NT2/D1 (cell line): Measurements from ENCODE around the gene NDUFB1.

Source experiments
- DNase-seq: peaks from one replicate; pipeline ENCODE4 v3.0.0-alpha.2; 2011; ENCODE audit warnings: low read depth, low spot score
- H3K27me3 ChIP-seq: 2 replicates; pipeline ENCODE4 v1.6.0; 2011; ENCODE audit warnings: mild to moderate bottlenecking; ENCODE audit not compliant: insufficient read length, insufficient read depth
- H3K36me3 ChIP-seq: 2 replicates; pipeline ENCODE4 v1.6.1; 2011; ENCODE audit warnings: mild to moderate bottlenecking, low read length, mixed read lengths; ENCODE audit not compliant: insufficient read depth, insufficient read length
- H3K4me1 ChIP-seq: 2 replicates; pipeline ENCODE4 v1.5.1; 2011; ENCODE audit not compliant: insufficient read depth, insufficient read length
- H3K4me3 ChIP-seq: 2 replicates; pipeline ENCODE4 v1.5.1; 2011; ENCODE audit warnings: low read depth; ENCODE audit not compliant: insufficient read length
- H3K9ac ChIP-seq: 2 replicates; pipeline ENCODE4 v1.6.0; 2011; ENCODE audit warnings: low read depth; ENCODE audit not compliant: insufficient read length
- H3K9me3 ChIP-seq: 2 replicates; pipeline ENCODE4 v1.5.1; 2011; ENCODE audit warnings: mild to moderate bottlenecking, low read length; ENCODE audit not compliant: insufficient read depth
- SUZ12 ChIP-seq: IDR thresholded peaks from 2 replicates; pipeline ENCODE4 v1.6.1; 2011; ENCODE audit not compliant: insufficient read length, insufficient read depth; ENCODE audit errors: extremely low read depth
- YY1 ChIP-seq: IDR thresholded peaks from 2 replicates; pipeline ENCODE4 v1.6.1; 2011; ENCODE audit not compliant: insufficient read length, insufficient read depth
- ZNF274 ChIP-seq: IDR thresholded peaks from 2 replicates; pipeline ENCODE4 v1.6.1; 2011; ENCODE audit warnings: mild to moderate bottlenecking, low read depth, low read length

NDUFB1 gene

GRCh38 chr14:92143962-92144361, 22.5 kb upstream of the NDUFB1 start:
- no peak overlapping the region for H3K9ac ChIP-seq
- H3K4me1 ChIP-seq = no peaks in the 10 kb centered on the region
- H3K4me3 ChIP-seq = no peak overlapping the region
- TF ChIP-seq SUZ12 (no peak), YY1 (no peak), ZNF274 (no peak)
- DNase-seq = no peak
- no peaks in the 10 kb centered on the region for H3K27me3 ChIP-seq
- H3K36me3 ChIP-seq = peaks cover 79% of the 10 kb centered on the region
- no peaks in the 10 kb centered on the region for H3K9me3 ChIP-seq

- no peak for DNase-seq
- H3K4me3 ChIP-seq = no peak overlapping the region
- H3K4me1 ChIP-seq = no peaks in the 10 kb centered on the region
- peaks cover 76% of the 10 kb centered on the region for H3K36me3 ChIP-seq
- H3K27me3 ChIP-seq = no peaks in the 10 kb centered on the region
- TF ChIP-seq YY1 (no peak), ZNF274 (no peak), SUZ12 (no peak)
- H3K9me3 ChIP-seq = no peaks in the 10 kb centered on the region
- no peak overlapping the region for H3K9ac ChIP-seq
Observed at GRCh38 chr14:92143309-92143708, 21.8 kb upstream of the NDUFB1 start.

- H3K4me1 ChIP-seq = no peaks in the 10 kb centered on the region
- TF ChIP-seq SUZ12 (no peak), YY1 (no peak), ZNF274 (no peak)
- H3K27me3 ChIP-seq = no peaks in the 10 kb centered on the region
- no peak overlapping the region for H3K9ac ChIP-seq
- no peaks in the 10 kb centered on the region for H3K9me3 ChIP-seq
- H3K4me3 ChIP-seq = no peak overlapping the region
- H3K36me3 ChIP-seq = peaks cover 77% of the 10 kb centered on the region
- no peak for DNase-seq
Observed at GRCh38 chr14:92135269-92135668, 13.8 kb upstream of the NDUFB1 start.

GRCh38 chr14:92134456-92134855, 12.9 kb upstream of the NDUFB1 start:
- Histone ChIP-seq H3K27me3 (no peaks in the 10 kb centered on the region), H3K4me3 (no peak overlapping the region), H3K9ac (no peak overlapping the region), H3K9me3 (no peaks in the 10 kb centered on the region), H3K4me1 (no peaks in the 10 kb centered on the region), H3K36me3 (peaks cover 82% of the 10 kb centered on the region)
- DNase-seq = no peak
- TF ChIP-seq YY1 = no peak
- TF ChIP-seq ZNF274 = no peak
- no peak for TF ChIP-seq SUZ12

GRCh38 chr14:92122761-92123160, 1.3 kb upstream of the NDUFB1 start:
- Histone ChIP-seq H3K36me3 (peaks cover 73% of the 10 kb centered on the region), H3K9me3 (no peaks in the 10 kb centered on the region), H3K9ac (peak overlapping the region; percentile 98), H3K4me1 (peaks cover 5% of the 10 kb centered on the region), H3K27me3 (no peaks in the 10 kb centered on the region), H3K4me3 (peak overlapping the region; percentile 93)
- TF ChIP-seq ZNF274 (no peak), SUZ12 (no peak), YY1 (no peak)
- no peak for DNase-seq

- peaks cover 73% of the 10 kb centered on the region for H3K36me3 ChIP-seq
- peak overlapping the region; percentile 93 for H3K4me3 ChIP-seq
- no peaks in the 10 kb centered on the region for H3K9me3 ChIP-seq
- TF ChIP-seq ZNF274 (no peak), YY1 (no peak), SUZ12 (no peak)
- no peak for DNase-seq
- H3K27me3 ChIP-seq = no peaks in the 10 kb centered on the region
- peak overlapping the region; percentile 98 for H3K9ac ChIP-seq
- peaks cover 5% of the 10 kb centered on the region for H3K4me1 ChIP-seq
Observed at GRCh38 chr14:92122351-92122677, 808 bp upstream of the NDUFB1 start.

GRCh38 chr14:92121207-92121669, 268 bp downstream of the NDUFB1 start:
- TF ChIP-seq ZNF274 = no peak
- no peak for TF ChIP-seq YY1
- no peak for TF ChIP-seq SUZ12
- Histone ChIP-seq H3K9ac (peak overlapping the region; percentile 98), H3K36me3 (peaks cover 72% of the 10 kb centered on the region), H3K4me1 (peaks cover 2% of the 10 kb centered on the region), H3K9me3 (no peaks in the 10 kb centered on the region), H3K27me3 (no peaks in the 10 kb centered on the region), H3K4me3 (peak overlapping the region; percentile 93)
- DNase-seq = no peak
